Measurements from ENCODE around the gene AP4B1. TPM values are rescaled to one million over a fixed set of nuclear protein-coding genes. Genes with fewer than 3 reads are reported as not detected.

AP4B1 gene
- total RNA-seq, 1 experiment from 2014 or later, result 18.3 TPM

DNA sequence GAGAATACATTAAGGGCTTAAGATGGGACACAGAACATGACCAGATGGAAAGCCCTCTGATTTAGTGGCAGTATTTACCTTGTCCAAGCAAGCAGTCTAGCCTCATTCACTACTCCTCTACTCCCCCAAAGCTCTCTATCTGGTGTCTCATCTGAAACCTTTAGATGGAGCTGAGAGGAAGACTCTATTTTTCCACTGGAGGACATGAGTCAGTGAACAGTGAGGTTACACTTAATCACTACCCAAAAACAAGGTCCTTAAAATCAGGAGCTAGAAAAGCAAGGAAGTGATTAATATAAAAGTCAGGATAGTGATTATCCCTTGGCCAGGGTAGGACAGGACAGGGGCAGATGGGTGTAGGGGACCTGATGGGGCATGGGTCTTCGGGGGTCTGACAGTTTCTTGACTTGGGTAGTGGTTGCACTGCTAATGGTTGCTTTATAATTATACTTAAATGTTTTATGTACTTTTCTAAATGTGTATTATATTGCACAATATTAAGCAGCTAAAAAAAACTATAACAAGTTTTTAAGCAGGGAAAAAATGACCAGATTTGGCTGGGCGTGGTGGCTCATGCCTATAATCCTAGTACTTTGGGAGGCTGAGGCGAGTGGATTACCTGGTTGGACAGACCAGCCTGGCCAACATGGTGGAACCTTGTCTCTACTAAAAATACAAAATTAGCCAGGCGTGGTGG lies 36.1 kb downstream of the AP4B1 start:
- DNase-seq, result no peak
- Mint-ChIP-seq H3K9me3 (ENCODE audit: low read depth, unreplicated experiment) (no peaks in the 10 kb centered on the region), H3K27ac (ENCODE audit: unreplicated experiment) (no peak overlapping the region), H3K4me1 (ENCODE audit: low read depth, unreplicated experiment) (no peaks in the 10 kb centered on the region), H3K27me3 (ENCODE audit: unreplicated experiment) (no peaks in the 10 kb centered on the region), H3K4me3 (ENCODE audit: low read depth, unreplicated experiment) (no peak overlapping the region), H3K36me3 (ENCODE audit: insufficient read depth, unreplicated experiment) (no peaks in the 10 kb centered on the region)
- intact Hi-C loops (cut with micrococcal nuclease; ENCODE audit: unreplicated experiment), result no loop called here
- TF ChIP-seq, protein P1, sequence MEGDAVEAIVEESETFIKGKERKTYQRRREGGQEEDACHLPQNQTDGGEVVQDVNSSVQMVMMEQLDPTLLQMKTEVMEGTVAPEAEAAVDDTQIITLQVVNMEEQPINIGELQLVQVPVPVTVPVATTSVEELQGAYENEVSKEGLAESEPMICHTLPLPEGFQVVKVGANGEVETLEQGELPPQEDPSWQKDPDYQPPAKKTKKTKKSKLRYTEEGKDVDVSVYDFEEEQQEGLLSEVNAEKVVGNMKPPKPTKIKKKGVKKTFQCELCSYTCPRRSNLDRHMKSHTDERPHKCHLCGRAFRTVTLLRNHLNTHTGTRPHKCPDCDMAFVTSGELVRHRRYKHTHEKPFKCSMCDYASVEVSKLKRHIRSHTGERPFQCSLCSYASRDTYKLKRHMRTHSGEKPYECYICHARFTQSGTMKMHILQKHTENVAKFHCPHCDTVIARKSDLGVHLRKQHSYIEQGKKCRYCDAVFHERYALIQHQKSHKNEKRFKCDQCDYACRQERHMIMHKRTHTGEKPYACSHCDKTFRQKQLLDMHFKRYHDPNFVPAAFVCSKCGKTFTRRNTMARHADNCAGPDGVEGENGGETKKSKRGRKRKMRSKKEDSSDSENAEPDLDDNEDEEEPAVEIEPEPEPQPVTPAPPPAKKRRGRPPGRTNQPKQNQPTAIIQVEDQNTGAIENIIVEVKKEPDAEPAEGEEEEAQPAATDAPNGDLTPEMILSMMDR (IDR thresholded peaks at IDR 0.05; ENCODE audit: unreplicated experiment), result no peak
- no TSS peak for BruUV-seq (replicated peaks)
- CTCF ChIA-PET, result no interaction called here

DNA sequence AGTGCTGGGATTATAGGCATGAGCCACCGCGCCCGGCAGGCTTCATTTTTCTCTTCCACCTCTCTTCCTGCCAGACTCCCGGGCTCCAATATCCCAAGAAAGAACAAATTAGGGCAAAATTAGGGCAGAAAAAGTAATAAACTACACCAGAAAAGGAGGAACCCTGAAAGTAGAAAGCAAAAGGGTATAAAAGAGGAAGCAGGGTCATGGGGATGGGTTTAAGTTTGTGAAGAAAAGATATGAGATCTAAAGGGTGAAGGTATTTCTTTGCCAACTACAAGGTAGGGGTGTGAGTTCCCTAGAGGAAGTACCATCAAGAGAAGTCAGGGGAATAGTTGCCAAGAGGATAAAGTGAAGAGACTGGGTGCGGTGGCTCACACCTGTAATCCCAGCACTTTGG lies 43.0 kb downstream of the AP4B1 start:
- Mint-ChIP-seq H3K36me3 (ENCODE audit: insufficient read depth, unreplicated experiment) (no peaks in the 10 kb centered on the region), H3K4me3 (ENCODE audit: low read depth, unreplicated experiment) (no peak overlapping the region), H3K27me3 (ENCODE audit: unreplicated experiment) (no peaks in the 10 kb centered on the region), H3K9me3 (ENCODE audit: low read depth, unreplicated experiment) (no peaks in the 10 kb centered on the region), H3K27ac (ENCODE audit: unreplicated experiment) (no peak overlapping the region), H3K4me1 (ENCODE audit: low read depth, unreplicated experiment) (peaks cover 7% of the 10 kb centered on the region)
- CTCF ChIA-PET, result no interaction called here
- intact Hi-C loops (cut with micrococcal nuclease; ENCODE audit: unreplicated experiment), result no loop called here
- TF ChIP-seq, protein P1 (IDR thresholded peaks at IDR 0.05; ENCODE audit: unreplicated experiment), result no peak
- no peak for DNase-seq
- no TSS peak for BruUV-seq (replicated peaks)

DNA sequence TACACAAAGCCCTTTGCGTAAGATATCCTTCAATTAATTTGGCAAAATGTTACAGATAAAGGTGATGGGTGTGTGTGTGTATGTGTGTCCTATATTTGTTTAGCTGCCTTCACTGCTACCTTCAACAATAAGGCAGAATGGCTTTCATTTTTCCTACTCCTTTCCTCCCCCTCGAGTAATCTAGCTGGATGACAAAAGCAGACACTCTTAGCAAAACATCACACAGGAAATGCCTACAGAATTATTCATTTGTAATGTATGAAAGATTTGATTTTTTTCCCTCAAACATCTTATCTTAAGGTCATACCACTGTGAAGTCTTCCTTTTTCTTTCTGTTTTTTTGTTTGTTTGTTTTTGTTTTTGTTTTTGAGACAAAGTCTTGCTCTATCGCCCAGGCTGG lies 43.7 kb downstream of the AP4B1 start:
- no peak overlapping the region for H3K27ac Mint-ChIP-seq (ENCODE audit: unreplicated experiment)
- no peaks in the 10 kb centered on the region for H3K27me3 Mint-ChIP-seq (ENCODE audit: unreplicated experiment)
- no TSS peak for BruUV-seq (replicated peaks)
- no peak overlapping the region for H3K4me3 Mint-ChIP-seq (ENCODE audit: low read depth, unreplicated experiment)
- CTCF ChIA-PET, result no interaction called here
- H3K4me1 Mint-ChIP-seq (ENCODE audit: low read depth, unreplicated experiment), result peaks cover 7% of the 10 kb centered on the region
- H3K36me3 Mint-ChIP-seq (ENCODE audit: insufficient read depth, unreplicated experiment), result no peaks in the 10 kb centered on the region
- TF ChIP-seq, protein P1 (IDR thresholded peaks at IDR 0.05; ENCODE audit: unreplicated experiment), result no peak
- DNase-seq, result no peak
- no peaks in the 10 kb centered on the region for H3K9me3 Mint-ChIP-seq (ENCODE audit: low read depth, unreplicated experiment)
- intact Hi-C loops (cut with micrococcal nuclease; ENCODE audit: unreplicated experiment), result no loop called here

DNA sequence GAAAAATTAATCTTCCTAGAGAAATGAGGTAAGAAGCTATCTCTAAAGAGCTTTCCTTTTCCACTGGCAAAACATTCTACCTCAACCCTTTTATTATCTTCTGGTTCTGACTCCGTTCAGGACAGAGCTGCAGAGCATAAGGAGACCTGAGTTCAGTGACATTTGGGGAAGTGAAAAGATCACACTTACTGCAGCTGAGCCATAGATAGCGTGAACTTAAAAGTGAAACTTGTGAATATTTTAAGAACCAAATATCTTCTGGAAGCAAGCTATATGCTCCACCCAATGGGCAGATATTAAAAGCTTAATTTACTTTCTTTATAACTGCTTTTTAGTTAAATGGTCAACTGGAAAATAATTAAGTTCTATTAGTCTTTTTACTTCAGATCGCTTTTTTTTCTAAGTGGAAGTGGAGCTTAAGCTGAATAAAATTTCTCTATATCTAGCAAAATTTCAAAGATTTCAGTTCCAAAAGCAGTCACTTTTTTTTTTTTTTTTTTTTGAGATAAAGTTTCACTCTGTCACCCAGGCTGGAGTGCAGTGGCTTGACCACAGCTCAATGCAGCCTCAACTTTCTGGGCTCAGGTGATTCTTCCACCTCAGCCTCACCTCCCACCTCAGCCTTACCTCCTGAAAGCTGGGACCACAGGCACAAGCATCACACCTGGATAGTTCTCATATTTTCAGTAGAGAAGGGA lies 45.0 kb downstream of the AP4B1 start:
- Mint-ChIP-seq H3K27me3 (ENCODE audit: unreplicated experiment) (no peaks in the 10 kb centered on the region), H3K9me3 (ENCODE audit: low read depth, unreplicated experiment) (no peaks in the 10 kb centered on the region), H3K27ac (ENCODE audit: unreplicated experiment) (no peak overlapping the region), H3K36me3 (ENCODE audit: insufficient read depth, unreplicated experiment) (no peaks in the 10 kb centered on the region), H3K4me3 (ENCODE audit: low read depth, unreplicated experiment) (no peak overlapping the region), H3K4me1 (ENCODE audit: low read depth, unreplicated experiment) (peaks cover 7% of the 10 kb centered on the region)
- intact Hi-C loops (cut with micrococcal nuclease; ENCODE audit: unreplicated experiment), result no loop called here
- TF ChIP-seq, protein P1 (IDR thresholded peaks at IDR 0.05; ENCODE audit: unreplicated experiment), result no peak
- DNase-seq, result no peak
- CTCF ChIA-PET, result interaction anchor here (0.7 kb wide), 1 partner anchor 25 kb away, joined by 7 read pairs; no protein-coding TSS in a partner anchor
- BruUV-seq (replicated peaks), result no TSS peak
